Hepatocyte (in vitro differentiated cells): Measurements from ENCODE around the gene NPTXR.

ENCODE experiments used
- EZH2 ChIP-seq: fragments of 200-600 bp; sonication (generic); IDR thresholded peaks from 2 replicates; pipeline ENCODE4 v1.6.1; 2016; ENCODE audit warnings: antibody characterized with exemption, mild to moderate bottlenecking, borderline replicate concordance
- EZH2phosphoT487 ChIP-seq: fragments of 200-600 bp; sonication (generic); IDR thresholded peaks from one replicate; pipeline ENCODE4 v1.6.1; 2018; ENCODE audit warnings: antibody characterized with exemption, mild to moderate bottlenecking, low read depth, moderate library complexity; ENCODE audit not compliant: unreplicated experiment, severe bottlenecking
- TF ChIP-seq, protein P1 (sequence below): fragments of 200-600 bp; sonication (generic); IDR thresholded peaks from 2 replicates; pipeline ENCODE4 v1.5.1; 2016; ENCODE audit warnings: antibody characterized with exemption, mild to moderate bottlenecking; ENCODE audit not compliant: poor library complexity

DNA sequence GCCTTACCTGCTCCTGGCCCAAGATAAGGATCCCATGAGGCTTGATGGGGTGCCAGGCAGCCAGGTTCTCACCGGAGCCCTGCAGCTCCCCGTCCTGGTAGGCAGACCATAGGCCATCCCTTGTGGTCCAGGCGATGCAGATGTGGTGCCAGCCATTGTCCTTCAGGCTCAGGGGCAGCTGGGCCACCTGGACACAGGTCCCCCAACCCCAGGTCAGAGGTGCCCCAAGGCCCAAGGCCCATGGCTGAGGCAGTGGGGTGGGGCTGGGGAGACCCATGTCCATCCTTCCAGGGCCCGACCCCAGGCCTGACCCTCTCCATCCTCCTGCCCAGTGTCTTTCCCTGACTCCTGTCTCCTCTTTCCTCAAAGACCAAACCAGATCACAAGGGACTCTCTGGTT is 20.8 kb downstream of the NPTXR start:
- TF ChIP-seq, protein P1, sequence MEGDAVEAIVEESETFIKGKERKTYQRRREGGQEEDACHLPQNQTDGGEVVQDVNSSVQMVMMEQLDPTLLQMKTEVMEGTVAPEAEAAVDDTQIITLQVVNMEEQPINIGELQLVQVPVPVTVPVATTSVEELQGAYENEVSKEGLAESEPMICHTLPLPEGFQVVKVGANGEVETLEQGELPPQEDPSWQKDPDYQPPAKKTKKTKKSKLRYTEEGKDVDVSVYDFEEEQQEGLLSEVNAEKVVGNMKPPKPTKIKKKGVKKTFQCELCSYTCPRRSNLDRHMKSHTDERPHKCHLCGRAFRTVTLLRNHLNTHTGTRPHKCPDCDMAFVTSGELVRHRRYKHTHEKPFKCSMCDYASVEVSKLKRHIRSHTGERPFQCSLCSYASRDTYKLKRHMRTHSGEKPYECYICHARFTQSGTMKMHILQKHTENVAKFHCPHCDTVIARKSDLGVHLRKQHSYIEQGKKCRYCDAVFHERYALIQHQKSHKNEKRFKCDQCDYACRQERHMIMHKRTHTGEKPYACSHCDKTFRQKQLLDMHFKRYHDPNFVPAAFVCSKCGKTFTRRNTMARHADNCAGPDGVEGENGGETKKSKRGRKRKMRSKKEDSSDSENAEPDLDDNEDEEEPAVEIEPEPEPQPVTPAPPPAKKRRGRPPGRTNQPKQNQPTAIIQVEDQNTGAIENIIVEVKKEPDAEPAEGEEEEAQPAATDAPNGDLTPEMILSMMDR, result no peak
- TF ChIP-seq EZH2, result no peak
- TF ChIP-seq EZH2phosphoT487, result no peak
